A673 (cell line): ENCODE measurements around the gene ATP2C1.

Source experiments
- CTCF ChIP-seq: fragments of 300-800, 200-600 bp; sonication (generic); conservative IDR thresholded peaks from 2 replicates; pipeline ENCODE4 v1.5.1; 2017; ENCODE audit warnings: low read depth, mild to moderate bottlenecking, antibody characterized with exemption, low read length, moderate library complexity, mixed read lengths
- EZH2 ChIP-seq: fragments of 200-600 bp; sonication (generic); IDR thresholded peaks from 2 replicates; pipeline ENCODE4 v1.6.1; 2017; ENCODE audit warnings: borderline replicate concordance, low read depth, mild to moderate bottlenecking, mixed read lengths, antibody characterized with exemption, low read length; ENCODE audit not compliant: poor library complexity, severe bottlenecking

GRCh38 chr3:131026321-131027151 lies 132.7 kb downstream of the ATP2C1 start, which contains the start of the genes ASTE1 and NEK11:
- TF ChIP-seq EZH2 (no peak), CTCF (no peak)
